Inferior parietal cortex (tissue), 1 donor: ENCODE results near the gene RIOK2.

ENCODE experiments used
- DNase-seq: peaks from one replicate; pipeline ENCODE4 v3.0.0-alpha.2; 2016; ENCODE audit errors: extremely low spot score

Gene RIOK2

DNA sequence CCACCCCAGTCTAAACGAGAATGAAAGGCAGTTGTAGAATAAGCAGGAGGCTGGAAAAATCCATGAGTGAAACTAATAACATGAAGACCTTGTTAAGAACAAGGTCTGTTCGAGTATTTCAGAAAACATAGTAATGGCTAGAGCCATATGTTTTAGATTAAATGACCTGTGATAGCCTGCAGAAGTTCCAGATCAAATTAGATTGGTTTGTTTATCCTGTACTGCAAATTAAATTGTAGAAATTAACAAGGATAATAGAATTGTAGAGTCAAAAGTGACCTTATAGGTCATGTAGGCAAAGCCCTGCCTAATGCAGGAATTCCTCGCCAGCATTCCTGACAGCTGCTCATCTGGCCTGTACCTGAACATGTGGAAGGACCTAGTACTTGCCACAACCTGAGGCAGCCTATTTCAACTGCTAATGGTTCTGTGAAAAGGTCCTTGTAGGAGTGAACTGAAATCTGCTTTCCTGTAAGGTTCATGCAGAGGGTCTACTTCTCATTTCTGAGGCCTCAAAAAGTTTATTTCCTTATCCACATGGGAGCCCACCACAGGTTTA is 57.8 kb downstream of the RIOK2 start:
- no peak for DNase-seq

DNA sequence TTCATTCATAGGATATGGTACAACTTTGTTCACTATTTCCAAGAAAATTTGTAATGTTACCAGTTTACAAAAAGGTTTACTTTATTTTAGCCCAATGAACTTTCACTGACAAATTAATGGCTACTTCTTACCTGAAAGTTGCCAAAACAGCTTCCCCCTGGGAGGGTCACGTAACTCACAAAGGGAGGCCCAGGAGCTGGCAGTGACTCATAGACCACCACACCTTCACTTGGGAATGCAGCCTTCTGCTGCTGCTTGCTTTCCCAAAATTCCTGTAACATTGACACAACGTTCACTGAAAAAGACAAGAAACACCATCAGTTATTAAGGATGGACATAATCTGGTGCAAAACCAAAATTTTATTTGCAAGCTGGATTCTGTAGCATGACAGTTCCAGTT is 58.7 kb downstream of the RIOK2 start:
- no peak for DNase-seq

DNA sequence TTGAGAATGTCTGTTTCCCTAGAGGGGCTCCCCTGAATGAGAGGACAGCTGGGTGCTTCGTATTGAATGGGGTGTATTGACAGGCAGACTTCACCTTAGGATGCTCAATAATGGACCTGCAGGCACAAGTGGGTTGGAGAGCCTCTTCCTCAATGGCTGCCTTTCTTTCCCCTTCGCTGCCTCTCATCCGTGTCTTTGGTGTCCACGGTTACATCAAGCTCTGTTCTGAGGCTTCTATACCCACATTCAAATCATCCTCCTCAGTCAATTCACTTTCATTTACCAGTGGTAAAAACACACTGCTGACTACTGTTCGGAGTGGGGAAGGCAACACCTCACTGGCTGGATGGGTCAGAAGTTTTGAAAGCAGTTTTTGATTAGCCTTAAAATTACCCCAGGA is 61.2 kb downstream of the RIOK2 start:
- no peak for DNase-seq

DNA sequence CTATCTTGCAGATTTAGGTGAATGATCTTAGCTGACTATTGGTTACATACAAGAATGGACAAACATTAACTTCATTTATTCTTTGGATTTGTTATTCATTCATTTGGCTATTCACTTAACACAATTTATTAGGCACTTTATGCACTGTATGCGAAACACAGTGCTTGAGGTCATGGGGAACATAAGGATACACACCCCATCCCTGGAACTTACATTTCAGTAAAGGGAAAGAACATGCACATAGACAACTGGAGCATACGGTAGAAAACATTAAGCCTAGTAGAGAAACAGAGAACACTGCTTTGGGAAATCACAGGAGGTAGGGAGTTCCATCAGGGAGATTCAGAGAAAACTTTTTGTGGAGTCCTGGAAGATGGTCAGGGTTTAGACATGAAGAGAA is 62.9 kb downstream of the RIOK2 start:
- no peak for DNase-seq

DNA sequence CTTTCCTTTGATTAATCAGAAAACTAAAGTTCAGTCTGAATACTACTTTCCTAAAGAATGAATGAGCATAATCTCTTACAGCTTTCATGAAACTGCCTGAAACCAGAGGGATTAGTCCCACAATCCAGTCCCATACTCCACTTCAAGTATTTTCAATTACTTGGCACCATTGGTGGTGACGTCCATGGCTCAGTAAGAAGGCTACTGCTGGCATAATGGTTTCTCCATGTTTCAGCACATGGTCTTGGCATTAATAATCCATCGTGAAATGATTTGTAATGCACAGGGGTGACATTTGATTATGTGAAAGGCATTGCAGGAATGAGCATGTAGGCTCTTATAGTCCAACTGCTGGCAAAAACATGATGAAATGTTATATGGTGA is 64.0 kb downstream of the RIOK2 start:
- DNase-seq: no peak

DNA sequence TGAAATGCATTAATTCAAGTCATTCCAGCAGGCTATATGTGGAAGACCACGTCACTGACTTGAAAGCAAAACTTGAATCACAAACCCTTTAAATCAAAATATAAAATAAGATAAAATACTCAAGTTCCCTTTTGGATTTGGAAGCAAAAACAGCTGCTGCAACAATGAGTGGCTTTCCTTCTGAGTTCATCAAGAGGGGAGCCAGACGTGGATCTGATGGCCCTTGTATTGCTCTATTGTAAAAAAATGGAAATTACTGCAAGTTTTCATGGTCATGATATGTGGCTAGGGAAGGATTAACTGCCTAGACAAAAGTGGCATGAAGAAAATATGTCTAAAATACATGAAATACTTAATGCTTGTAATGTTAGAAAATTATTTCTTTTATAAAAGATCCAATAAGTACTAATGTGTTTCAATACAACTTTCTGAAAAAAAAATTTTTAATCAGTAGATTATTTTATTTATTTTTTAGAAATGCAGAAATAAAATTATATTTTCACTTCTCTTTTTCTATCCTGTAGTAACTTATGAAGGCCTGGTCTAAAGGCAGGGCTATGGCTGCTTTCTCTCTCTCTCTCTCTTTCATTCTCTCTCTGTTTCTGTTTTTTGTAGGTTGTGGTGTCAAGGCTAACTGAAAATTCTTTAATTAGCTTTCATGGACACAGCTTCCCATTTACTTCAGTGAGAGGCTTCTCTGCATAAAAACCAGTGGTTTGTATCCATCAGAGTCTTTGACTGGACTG is 64.6 kb downstream of the RIOK2 start:
- no peak for DNase-seq

DNA sequence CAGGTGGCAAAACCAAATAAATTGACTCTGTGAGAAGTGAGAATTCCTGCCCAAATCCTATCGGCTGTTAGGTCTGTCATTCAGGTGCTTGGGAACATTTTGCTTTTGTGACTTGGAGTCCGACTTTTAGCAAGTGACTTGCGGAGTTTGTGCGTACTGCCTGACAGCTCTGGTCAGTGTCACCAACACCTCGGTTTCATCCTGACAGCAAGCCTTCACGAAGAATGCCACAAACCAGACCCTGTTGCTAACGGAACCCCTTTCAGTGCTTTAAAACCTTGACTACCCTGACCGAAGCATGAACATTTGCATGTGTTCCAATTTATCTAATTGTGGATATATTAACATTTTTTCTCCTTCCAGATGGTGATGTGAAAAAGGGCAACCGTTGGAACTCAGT is 67.1 kb downstream of the RIOK2 start:
- no peak for DNase-seq

DNA sequence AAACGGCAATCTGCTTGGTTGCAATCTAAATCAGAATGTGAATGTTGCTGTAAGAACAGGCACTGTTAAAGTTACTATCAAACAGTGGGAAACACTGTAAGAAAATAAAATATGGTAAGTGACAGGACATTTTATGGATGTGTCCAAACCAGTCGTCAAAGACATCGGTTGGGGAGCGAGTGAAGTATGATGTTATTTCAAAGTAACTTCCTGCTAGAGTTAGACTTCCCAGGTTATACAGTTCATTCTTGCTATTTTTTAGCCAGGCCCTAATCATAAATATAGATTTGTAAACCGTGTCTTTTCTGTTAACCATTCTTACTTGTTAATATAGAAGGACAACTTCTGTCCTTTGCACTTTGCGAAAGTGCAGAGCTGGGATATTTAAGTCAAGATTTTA is 70.8 kb downstream of the RIOK2 start:
- no peak for DNase-seq

DNA sequence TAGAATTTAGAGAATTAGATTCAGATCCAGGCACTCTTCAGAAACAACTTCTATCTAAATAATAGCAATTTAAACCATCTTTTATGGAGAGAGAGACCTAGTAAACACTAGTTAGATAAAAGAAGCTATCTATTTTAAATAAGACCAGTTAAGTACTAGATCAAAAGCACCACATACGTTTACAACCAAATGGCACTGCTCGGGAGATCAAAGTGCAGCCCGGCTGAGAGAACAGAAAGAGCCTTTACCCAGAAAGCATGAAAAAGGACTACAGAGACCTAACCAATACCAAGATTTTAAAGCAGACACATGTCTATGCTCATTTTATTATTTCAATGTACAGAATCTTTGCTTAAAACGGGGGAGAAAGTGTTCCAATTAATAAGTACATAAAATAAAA is 71.4 kb downstream of the RIOK2 start:
- no peak for DNase-seq

DNA sequence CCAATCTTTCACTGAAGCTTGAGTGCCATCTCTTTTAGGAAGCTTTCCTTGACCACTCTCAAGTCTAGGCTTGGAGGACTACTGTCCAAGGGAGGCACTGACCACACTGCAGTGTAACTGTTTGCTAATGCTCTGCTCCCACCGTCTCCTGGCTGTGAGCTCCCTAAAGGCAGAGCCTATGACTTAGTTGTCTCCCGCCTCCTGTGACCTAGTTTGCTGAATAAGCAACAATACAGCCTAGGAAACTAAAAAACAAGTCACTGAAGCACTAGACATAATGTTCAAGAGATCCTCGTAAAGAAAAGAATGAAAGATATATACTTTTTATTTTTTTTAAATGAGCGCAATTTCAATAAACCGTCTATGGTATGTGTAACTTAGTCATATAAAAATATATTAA is 72.0 kb downstream of the RIOK2 start:
- DNase-seq: no peak
